ENCODE results near the gene ALLC. TPM values are rescaled to one million over a fixed set of nuclear protein-coding genes. Genes with fewer than 3 reads are reported as not detected.
A peak's percentile ranks its signal among the peaks of the same experiment; 100 is the strongest.

ALLC gene
- total and polyA plus RNA-seq, 9 of the 15 experiments (the other 6 are each of a cell fraction or from before 2014, with no cell fraction given), result not detected

DNA sequence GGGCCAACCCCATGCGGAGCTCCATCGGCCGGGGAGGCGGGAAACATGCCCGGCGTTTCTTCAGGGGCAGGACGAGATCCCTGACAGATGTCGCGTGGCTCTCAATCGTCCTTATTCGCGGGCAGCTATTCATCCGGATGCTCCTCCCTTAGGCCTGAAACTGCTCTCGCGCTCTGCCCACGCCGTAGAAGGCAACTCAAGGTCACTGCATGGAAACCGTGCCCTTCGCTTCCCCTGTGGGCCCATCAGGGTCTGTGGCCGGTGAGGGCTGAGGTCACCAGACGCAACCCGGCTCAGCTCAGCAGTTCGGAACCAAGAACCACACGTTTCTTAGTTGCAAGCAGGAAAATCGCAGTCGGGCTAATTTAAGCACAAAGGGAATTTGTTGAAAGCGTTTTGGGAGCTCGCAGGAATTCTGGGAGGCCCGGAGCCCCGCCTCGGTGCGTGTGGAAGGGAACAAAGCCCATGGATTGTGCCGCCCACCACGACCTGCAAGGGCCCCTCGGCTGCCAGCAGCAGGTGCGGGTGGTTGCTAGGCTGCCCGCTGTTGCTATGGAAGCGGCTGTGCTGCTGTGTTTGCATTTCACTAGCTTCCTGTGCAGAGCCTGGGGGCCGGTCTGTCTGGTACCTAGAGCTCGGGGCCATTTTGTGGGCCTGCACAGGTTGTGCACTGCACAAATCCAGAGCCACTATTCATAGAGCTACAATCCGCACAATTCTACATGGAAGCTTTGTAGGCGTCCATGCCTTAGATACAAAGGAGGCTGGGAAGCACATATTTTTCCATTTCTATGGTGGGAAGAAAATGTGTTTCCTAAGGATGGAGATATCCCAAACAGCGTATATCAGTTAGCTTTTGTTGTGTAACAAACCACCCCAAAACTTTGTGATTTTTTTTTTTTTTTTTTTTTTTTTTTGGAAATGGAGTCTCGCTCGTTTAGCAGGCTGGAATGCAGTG is 6.0 kb upstream of the ALLC start:
- Histone ChIP-seq H3K4me3 (no peak overlapping the region), H3K4me1 (replicated peaks in 1 of 2; ENCODE audit: control insufficient read depth in 2 of 2, insufficient read depth in 2 of 2, low read length in 2 of 2) (peaks cover 0 to 28% of the 10 kb centered on the region in 2 experiments; a peak in 3 of 5 replicates), H3K9ac (ENCODE audit: insufficient read depth in 1 of 2, low read depth in 2 of 2, low read length in 2 of 2) (no peak overlapping the region), H3K9me1 (ENCODE audit: control insufficient read depth, insufficient read depth, low read length) (no peaks in the 10 kb centered on the region), H3K79me2 (ENCODE audit: control insufficient read depth, insufficient read depth, low read length) (no peaks in the 10 kb centered on the region), H3K27ac (ENCODE audit: extremely low read depth, low read depth, low read length) (no peak overlapping the region), H3K36me3 (ENCODE audit: control insufficient read depth, insufficient read depth, low read length) (no peaks in the 10 kb centered on the region), H3K4me2 (ENCODE audit: insufficient read depth, low read length) (no peak overlapping the region), H3K27me3 (ENCODE audit: control insufficient read depth in 2 of 2, insufficient read depth in 2 of 2, low read length in 2 of 2) (peaks cover 54 to 92% of the 10 kb centered on the region in 2 experiments), H2AFZ (ENCODE audit: low read depth, low read length) (no peak overlapping the region), H4K20me1 (replicated peaks; ENCODE audit: control insufficient read depth, insufficient read depth, low read length) (peaks cover 16% of the 10 kb centered on the region), H3K9me3 (replicated peaks; ENCODE audit: control insufficient read depth, insufficient read depth, low read depth, low read length) (no peaks in the 10 kb centered on the region)
- ATAC-seq (no peak), FAIRE-seq (no peak), DNase-seq (ENCODE audit: extremely low read depth in 1 of 4, low spot score in 3 of 4) (no peak)
- TF ChIP-seq HDAC1 (IDR thresholded peaks at IDR 0.05) (no peak), RFX1 (IDR thresholded peaks at IDR 0.05) (peak; percentile 82), SMARCB1 (IDR thresholded peaks at IDR 0.05; ENCODE audit: insufficient read length, low read depth) (no peak), NR4A1 (CRISPR knock-in tag; IDR thresholded peaks at IDR 0.05) (peak; percentile 20; the same call in 1 of the 2 replicates), NR4A1 (tag; IDR thresholded peaks at IDR 0.05) (no peak), YY1 (IDR thresholded peaks at IDR 0.05; ENCODE audit: borderline replicate concordance in 1 of 3, control insufficient read depth in 1 of 3, extremely low read depth in 1 of 3, insufficient read depth in 3 of 3, insufficient read length in 1 of 3, insufficient replicate concordance in 2 of 3, low read depth in 1 of 3, low read length in 2 of 3) (peak in 2 of 3 experiments; percentile 44 to 57), SNRNP70 (optimal IDR thresholded peaks at IDR 0.05; ENCODE audit: low read depth, low read length) (no peak)
- TF ChIP-seq, protein P1, sequence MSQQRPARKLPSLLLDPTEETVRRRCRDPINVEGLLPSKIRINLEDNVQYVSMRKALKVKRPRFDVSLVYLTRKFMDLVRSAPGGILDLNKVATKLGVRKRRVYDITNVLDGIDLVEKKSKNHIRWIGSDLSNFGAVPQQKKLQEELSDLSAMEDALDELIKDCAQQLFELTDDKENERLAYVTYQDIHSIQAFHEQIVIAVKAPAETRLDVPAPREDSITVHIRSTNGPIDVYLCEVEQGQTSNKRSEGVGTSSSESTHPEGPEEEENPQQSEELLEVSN (IDR thresholded peaks at IDR 0.05; ENCODE audit: borderline replicate concordance in 1 of 2, extremely low read depth in 1 of 2, insufficient read depth in 1 of 2, insufficient read length in 1 of 2, low read depth in 1 of 2, low read length in 1 of 2, poor library complexity in 1 of 2, severe bottlenecking in 1 of 2), result peak in 1 of 2 experiments; percentile 20
- no TSS peak for BruUV-seq (replicated peaks)
- POLR2A ChIA-PET, result interaction anchor here (0.5 to 1.0 kb wide), 5 partner anchors 73 to 1784 kb away, joined by 3 to 4 read pairs (median 4); no protein-coding TSS in a partner anchor
- in situ Hi-C loops (cut with MboI), result loop anchor here (10.0 to 25.0 kb wide), 3 partner anchors 157 to 1540 kb away; no protein-coding TSS in a partner anchor
- intact Hi-C loops (cut with micrococcal nuclease), result loop anchor here (1.0 to 5.0 kb wide), 6 partner anchors 57 to 230 kb away; partner anchors contain the start of genes COLEC11 and RPS7
- CTCF ChIA-PET (ENCODE audit: low intra/inter-chr PET ratio), result interaction anchor here (0.6 kb wide), 1 partner anchor 111 kb away, joined by 3 read pairs; no protein-coding TSS in a partner anchor
- WGBS (ENCODE audit: insufficient coverage, low coverage, missing lambda C conversion rate), result 20% methylated on average over 45 of the region's 45 CpGs

Data from K562 (cell line).